DOHH2 (cell line): ENCODE data around the gene FRYL.

Experiments
- H3F3A ChIP-seq: fragments of 200-600 bp; sonication (generic), shearing (Covaris generic); 2 replicates; pipeline ENCODE4 v1.6.0; 2016; ENCODE audit warnings: antibody characterized with exemption, mild to moderate bottlenecking; ENCODE audit not compliant: control insufficient read depth, insufficient read depth
- H3K27ac ChIP-seq: fragments of 200-600 bp; sonication (generic); 2 replicates; pipeline ENCODE4 v1.5.1; 2014; ENCODE audit warnings: low read depth, mild to moderate bottlenecking, low read length, moderate library complexity
- H3K27me3 ChIP-seq: fragments of 200-600 bp; sonication (generic); 2 replicates; pipeline ENCODE4 v1.6.1; 2014; ENCODE audit warnings: mild to moderate bottlenecking, low read length, mixed read lengths; ENCODE audit not compliant: control insufficient read depth
- H3K36me3 ChIP-seq: fragments of 200-600 bp; sonication (generic); 2 replicates; pipeline ENCODE4 v1.6.1; 2014; ENCODE audit warnings: mild to moderate bottlenecking, low read length, moderate library complexity, mixed read lengths; ENCODE audit not compliant: control insufficient read depth
- H3K4me1 ChIP-seq: fragments of 200-600 bp; sonication (generic); 2 replicates; pipeline ENCODE4 v1.6.1; 2014; ENCODE audit warnings: mild to moderate bottlenecking, low read length, mixed read lengths; ENCODE audit not compliant: control insufficient read depth
- H3K4me2 ChIP-seq: fragments of 200-600 bp; sonication (generic); 2 replicates; pipeline ENCODE4 v1.6.0; 2014; ENCODE audit warnings: mild to moderate bottlenecking, low read length, moderate library complexity
- H3K4me3 ChIP-seq: fragments of 200-600 bp; sonication (generic); 2 replicates; pipeline ENCODE4 v1.5.1; 2014; ENCODE audit warnings: mild to moderate bottlenecking, low read length, mixed read lengths
- H3K79me2 ChIP-seq: fragments of 200-600 bp; sonication (generic); 2 replicates; pipeline ENCODE4 v1.6.1; 2014; ENCODE audit warnings: mild to moderate bottlenecking, low read length, mixed read lengths; ENCODE audit not compliant: control insufficient read depth
- H3K9me2 ChIP-seq: fragments of 200-600 bp; sonication (generic); replicated peaks from 2 replicates; pipeline ENCODE4 v1.6.1; 2014; ENCODE audit warnings: mild to moderate bottlenecking, low read length, mixed read lengths; ENCODE audit not compliant: control insufficient read depth
- H3K9me3 ChIP-seq: fragments of 200-600 bp; sonication (generic); 2 replicates; pipeline ENCODE4 v1.6.1; 2014; ENCODE audit warnings: antibody characterized with exemption, low read length, mixed read lengths; ENCODE audit not compliant: control insufficient read depth, insufficient read depth
- H4K20me1 ChIP-seq: fragments of 200-600 bp; sonication (generic); 2 replicates; pipeline ENCODE4 v1.6.0; 2014; ENCODE audit warnings: low read depth, mild to moderate bottlenecking, antibody characterized with exemption, low read length, moderate library complexity; ENCODE audit not compliant: control insufficient read depth, insufficient read depth
- CTCF ChIP-seq: fragments of 200-600 bp; sonication (generic); IDR thresholded peaks from one replicate; pipeline ENCODE4 v1.5.1; 2014; ENCODE audit warnings: antibody characterized with exemption, mild to moderate bottlenecking, low read depth, low read length; ENCODE audit not compliant: poor library complexity, severe bottlenecking
- EZH2phosphoT487 ChIP-seq: fragments of 200-600 bp; sonication (generic); IDR thresholded peaks from 2 replicates; pipeline ENCODE4 v1.6.1; 2017; ENCODE audit warnings: borderline replicate concordance, mild to moderate bottlenecking, antibody characterized with exemption, low read length, moderate library complexity, mixed read lengths

Gene FRYL

GRCh38 chr4:48790561-48790960 lies 10.5 kb upstream of the FRYL start:
- H3K4me3 ChIP-seq, result no peak overlapping the region
- no peaks in the 10 kb centered on the region for H3K79me2 ChIP-seq
- H3K36me3 ChIP-seq, result no peaks in the 10 kb centered on the region
- peaks cover 13% of the 10 kb centered on the region for H3K4me1 ChIP-seq
- TF ChIP-seq EZH2phosphoT487 (no peak), CTCF (no peak)
- H3K27me3 ChIP-seq, result no peaks in the 10 kb centered on the region
- no peak overlapping the region for H3K27ac ChIP-seq
- H3K9me3 ChIP-seq, result no peaks in the 10 kb centered on the region
- no peak overlapping the region for H3K4me2 ChIP-seq
- H4K20me1 ChIP-seq, result no peaks in the 10 kb centered on the region
- no peaks in the 10 kb centered on the region for H3F3A ChIP-seq
- H3K9me2 ChIP-seq, result no peaks in the 10 kb centered on the region

- no peak overlapping the region for H3K4me2 ChIP-seq
- no peaks in the 10 kb centered on the region for H3K79me2 ChIP-seq
- H3F3A ChIP-seq, result peaks cover 3% of the 10 kb centered on the region
- peaks cover under 1% of the 10 kb centered on the region for H3K4me1 ChIP-seq
- TF ChIP-seq EZH2phosphoT487 (no peak), CTCF (no peak)
- H3K27me3 ChIP-seq, result no peaks in the 10 kb centered on the region
- H3K9me2 ChIP-seq, result no peaks in the 10 kb centered on the region
- H3K27ac ChIP-seq, result no peak overlapping the region
- H3K4me3 ChIP-seq, result no peak overlapping the region
- no peaks in the 10 kb centered on the region for H4K20me1 ChIP-seq
- H3K9me3 ChIP-seq, result no peaks in the 10 kb centered on the region
- no peaks in the 10 kb centered on the region for H3K36me3 ChIP-seq
Measured at GRCh38 chr4:48787056-48787455, 7.0 kb upstream of the FRYL start.

GRCh38 chr4:48786549-48786948 lies 6.5 kb upstream of the FRYL start:
- H3K79me2 ChIP-seq, result no peaks in the 10 kb centered on the region
- no peak overlapping the region for H3K4me2 ChIP-seq
- H3K27me3 ChIP-seq, result no peaks in the 10 kb centered on the region
- no peak overlapping the region for H3K27ac ChIP-seq
- no peak overlapping the region for H3K4me3 ChIP-seq
- H3F3A ChIP-seq, result peaks cover 8% of the 10 kb centered on the region
- peaks cover 6% of the 10 kb centered on the region for H3K4me1 ChIP-seq
- no peaks in the 10 kb centered on the region for H3K36me3 ChIP-seq
- TF ChIP-seq CTCF, result no peak
- no peak for TF ChIP-seq EZH2phosphoT487
- no peaks in the 10 kb centered on the region for H3K9me2 ChIP-seq
- no peaks in the 10 kb centered on the region for H3K9me3 ChIP-seq
- H4K20me1 ChIP-seq, result no peaks in the 10 kb centered on the region

GRCh38 chr4:48785302-48785701 lies 5.2 kb upstream of the FRYL start:
- Histone ChIP-seq H3K27ac (no peak overlapping the region), H3K27me3 (no peaks in the 10 kb centered on the region), H3K9me2 (no peaks in the 10 kb centered on the region), H3K4me1 (peaks cover 14% of the 10 kb centered on the region), H3K4me3 (no peak overlapping the region), H4K20me1 (no peaks in the 10 kb centered on the region), H3F3A (peaks cover 10% of the 10 kb centered on the region), H3K79me2 (no peaks in the 10 kb centered on the region), H3K4me2 (no peak overlapping the region), H3K36me3 (no peaks in the 10 kb centered on the region), H3K9me3 (no peaks in the 10 kb centered on the region)
- TF ChIP-seq EZH2phosphoT487 (no peak), CTCF (no peak)
